Pancreas (tissue), 10 donors: ENCODE data around the gene SSBP3. TPM values are rescaled to one million over a fixed set of nuclear protein-coding genes. Genes with fewer than 3 reads are reported as not detected.

Source experiments
- ATAC-seq, 4 donors: fragments of 200-7000 bp; cut with Tn5 transposase; one replicate each; pipeline versions ENCODE4 v1.8.0 to v1.9.1; 2020; ENCODE audit warnings: mild to moderate bottlenecking in 4 of 4, moderate library complexity in 4 of 4
- DNase-seq, 6 donors: peaks; one replicate each; pipeline ENCODE4 v3.0.0-alpha.2; 2020
- FAIRE-seq: peaks from 2 replicates; lab custom pipeline; 2012; peaks lifted over from hg19 to GRCh38; lab: Jason Lieb, UNC
- H3K27ac ChIP-seq, 4 donors: fragments of 200-600 bp; sonication (generic); 1 replicate in 3 of 4; 2 replicates in 1 of 4; pipeline versions ENCODE4 v1.5.0 to v1.8.0; 2020
- H3K27me3 ChIP-seq, 4 donors: fragments of 200-600 bp; one replicate each; pipeline ENCODE4 v1.8.0; 2021
- H3K36me3 ChIP-seq, 3 donors: fragments of 200-600 bp; sonication (generic) in 1 of 3; one replicate each; pipeline versions ENCODE4 v1.5.0 to v1.8.0; 2020 to 2021
- H3K4me1 ChIP-seq, 3 donors: fragments of 200-600 bp; one replicate each; pipeline ENCODE4 v1.8.0; 2021
- H3K4me3 ChIP-seq, 4 donors: fragments of 200-600 bp; sonication (generic) in 2 of 4; one replicate each; pipeline versions ENCODE4 v1.5.0 to v1.8.0; 2020 to 2021
- H3K9me3 ChIP-seq, 4 donors: fragments of 200-600 bp; one replicate each; pipeline ENCODE4 v1.8.0; 2021
- WGBS, 2 donors: extraction: QIAGEN DNeasy Blood & Tissue Kit; methylation state at CpG; one replicate each; pipeline ENCODE4 v1.1.7; 2013; 5-methylcytosine and 5-hydroxymethylcytosine counted together
- intact Hi-C, 3 donors: fragments of 100-400 bp; cut with DNase I; formaldehyde crosslinking; loops; one replicate each; pipeline versions ENCODE4 v1.11.1 to v1.14.2; 2022
- polyA plus RNA-seq, 2 donors: library from polyadenylated mRNA; stranded (reverse); fragments of 200-250 nt; gene quantifications; one replicate each; pipeline ENCODE4 v1.2.3, GENCODE V29; 2013
- total RNA-seq, 6 donors: library from RNA; stranded (reverse); fragmentation: NEBNext Ultra II Directional in 4 of 6; extraction: Animal tissue kit (Norgen Biotek cat#: 25700) in 4 of 6; gene quantifications; one replicate each; pipeline versions ENCODE4 v1.2.1 to v1.2.4, GENCODE V29; 2021 to 2023
- TF ChIP-seq, protein P1 (sequence below), 4 donors: fragments of 200-600 bp; sonication (generic) in 3 of 4; IDR thresholded peaks; one replicate each; pipeline versions ENCODE4 v1.5.0 to v1.8.0; 2021; ENCODE audit warnings: antibody characterized with exemption in 4 of 4
- donor health status: healthy with polysubstance abuse.
- donor health status: DM: no; HTN: no; CAD: no; lungs with moderate emphysema.
- donor health status: DM: no; HTN: no; CAD: no.
- donor health status: control.
- donor health status: control.
- donor health status: Bipolar disorder and iron deficiency.
- donor health status: DM: yes; HTN: yes; CAD: no.
- donor health status: DM: no; HTN: no; CAD: no.
- donor health status: DM: no; HTN: no; CAD: no.
- donor health status: DM: yes; HTN: yes; CAD: no.

SSBP3 gene
- total and polyA plus RNA-seq, 8 donors: 16.4 to 31.0 (median 22.9) TPM

DNA sequence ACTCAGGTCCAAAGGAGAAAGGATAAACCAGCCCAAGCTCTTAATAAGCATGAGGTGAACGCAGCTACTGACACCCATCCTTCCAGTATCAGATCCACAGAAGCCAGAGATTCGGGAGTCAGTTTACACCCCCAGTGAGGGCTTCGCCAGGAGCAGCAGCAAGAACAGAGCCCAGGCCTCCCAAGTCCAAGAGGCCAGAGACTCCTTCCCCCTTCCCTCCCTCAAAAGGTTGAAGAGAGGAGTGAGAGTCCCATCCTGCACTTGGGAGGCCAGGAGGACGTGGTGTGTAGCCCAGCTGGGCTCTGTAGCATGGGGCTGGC lies 133.5 kb downstream of the SSBP3 start:
- no peak for ATAC-seq
- DNase-seq: no peak
- Histone ChIP-seq H3K27ac (peak overlapping the region; percentile 64 to 89 (median 80)), H3K36me3 (no peaks in the 10 kb centered on the region), H3K4me3 (no peak overlapping the region), H3K4me1 (peaks cover 33 to 43% (median 38%) of the 10 kb centered on the region in 3 donors), H3K9me3 (no peaks in the 10 kb centered on the region), H3K27me3 (no peaks in the 10 kb centered on the region)
- intact Hi-C loops: no loop called here
- no peak for FAIRE-seq
- TF ChIP-seq, protein P1, sequence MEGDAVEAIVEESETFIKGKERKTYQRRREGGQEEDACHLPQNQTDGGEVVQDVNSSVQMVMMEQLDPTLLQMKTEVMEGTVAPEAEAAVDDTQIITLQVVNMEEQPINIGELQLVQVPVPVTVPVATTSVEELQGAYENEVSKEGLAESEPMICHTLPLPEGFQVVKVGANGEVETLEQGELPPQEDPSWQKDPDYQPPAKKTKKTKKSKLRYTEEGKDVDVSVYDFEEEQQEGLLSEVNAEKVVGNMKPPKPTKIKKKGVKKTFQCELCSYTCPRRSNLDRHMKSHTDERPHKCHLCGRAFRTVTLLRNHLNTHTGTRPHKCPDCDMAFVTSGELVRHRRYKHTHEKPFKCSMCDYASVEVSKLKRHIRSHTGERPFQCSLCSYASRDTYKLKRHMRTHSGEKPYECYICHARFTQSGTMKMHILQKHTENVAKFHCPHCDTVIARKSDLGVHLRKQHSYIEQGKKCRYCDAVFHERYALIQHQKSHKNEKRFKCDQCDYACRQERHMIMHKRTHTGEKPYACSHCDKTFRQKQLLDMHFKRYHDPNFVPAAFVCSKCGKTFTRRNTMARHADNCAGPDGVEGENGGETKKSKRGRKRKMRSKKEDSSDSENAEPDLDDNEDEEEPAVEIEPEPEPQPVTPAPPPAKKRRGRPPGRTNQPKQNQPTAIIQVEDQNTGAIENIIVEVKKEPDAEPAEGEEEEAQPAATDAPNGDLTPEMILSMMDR (IDR thresholded peaks at IDR 0.05): peak in 1 of 4 donors; percentile 17
- WGBS, 2 donors: 77 to 86% methylated on average over 4 of the region's 4 CpGs

DNA sequence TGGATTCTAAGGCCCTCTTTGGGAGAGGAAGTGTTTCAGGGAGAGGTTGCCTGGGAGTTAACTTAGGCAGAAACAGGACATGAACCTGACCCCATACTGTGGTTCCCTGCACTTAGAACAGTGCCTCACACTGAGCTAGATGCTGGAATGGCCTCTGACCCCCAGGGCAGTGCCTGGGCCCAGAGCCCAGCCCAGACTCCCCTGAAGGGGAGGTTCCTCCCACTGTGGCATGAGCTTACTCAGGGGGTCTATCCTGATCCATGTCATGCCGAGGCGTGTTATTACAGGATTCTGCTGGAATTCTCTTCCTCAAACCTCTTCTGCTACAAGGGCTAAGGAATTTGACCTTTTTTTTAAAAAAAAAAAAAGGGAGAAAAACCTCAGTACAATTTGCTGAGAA lies 134.1 kb downstream of the SSBP3 start:
- Histone ChIP-seq H3K4me1 (peaks cover 27 to 37% (median 32%) of the 10 kb centered on the region in 3 donors), H3K27ac (peak overlapping the region in 2 of 4 donors; percentile 85 to 89), H3K4me3 (no peak overlapping the region), H3K27me3 (no peaks in the 10 kb centered on the region), H3K9me3 (no peaks in the 10 kb centered on the region), H3K36me3 (no peaks in the 10 kb centered on the region)
- TF ChIP-seq, protein P1 (IDR thresholded peaks at IDR 0.05): no peak
- ATAC-seq (no peak), FAIRE-seq (no peak), DNase-seq (no peak)
- 81 to 82% methylated on average over 2 of the region's 2 CpGs for WGBS, 2 donors
- intact Hi-C loops: no loop called here

DNA sequence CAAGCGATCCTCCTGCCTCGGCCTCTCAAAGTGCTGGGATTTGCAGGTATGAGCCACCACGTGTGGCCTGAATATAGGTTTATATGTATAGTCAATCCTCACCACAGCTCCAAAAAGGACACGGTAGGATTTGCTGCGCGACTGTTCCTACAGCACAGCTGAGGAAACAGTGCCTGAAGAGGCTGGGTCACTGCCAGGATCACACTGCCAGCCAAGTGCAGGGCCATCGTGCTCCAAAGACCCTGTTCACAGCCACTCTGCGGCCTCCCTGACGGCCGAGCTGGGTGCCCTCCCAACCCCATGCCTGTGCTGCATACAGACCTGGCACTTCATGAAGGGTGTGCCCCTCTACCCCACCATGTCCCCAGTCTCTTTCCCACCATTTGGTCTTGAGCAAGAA lies 134.9 kb downstream of the SSBP3 start:
- Histone ChIP-seq H3K4me1 (peaks cover 20 to 29% (median 25%) of the 10 kb centered on the region in 3 donors), H3K27me3 (no peaks in the 10 kb centered on the region), H3K27ac (no peak overlapping the region), H3K9me3 (no peaks in the 10 kb centered on the region), H3K4me3 (no peak overlapping the region), H3K36me3 (no peaks in the 10 kb centered on the region)
- ATAC-seq: no peak
- 71 to 74% methylated on average over 10 of the region's 10 CpGs for WGBS, 2 donors
- DNase-seq: no peak
- no peak for FAIRE-seq
- TF ChIP-seq, protein P1 (IDR thresholded peaks at IDR 0.05): no peak
- intact Hi-C loops: no loop called here

DNA sequence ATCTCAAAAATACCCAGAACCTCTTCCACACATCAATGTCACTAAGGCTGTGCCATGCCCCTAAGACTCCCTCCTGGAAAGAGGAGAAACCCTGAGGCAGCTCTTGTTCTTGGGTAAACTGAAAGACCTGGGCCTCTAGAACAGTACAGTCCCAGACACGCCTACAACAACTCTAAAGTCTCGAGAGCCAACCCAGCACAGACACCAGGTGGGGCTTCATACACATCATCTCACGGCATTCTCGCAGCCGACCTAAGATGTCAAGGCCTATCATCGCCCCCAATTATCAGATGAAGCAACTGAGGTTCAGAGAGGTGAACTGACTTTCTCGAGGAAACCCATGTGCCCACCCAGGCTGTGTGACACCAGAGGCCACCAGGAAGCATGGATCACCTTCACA lies 135.7 kb downstream of the SSBP3 start:
- intact Hi-C loops: no loop called here
- H3K4me1 ChIP-seq: peaks cover 17 to 21% (median 20%) of the 10 kb centered on the region in 3 donors
- no peaks in the 10 kb centered on the region for H3K9me3 ChIP-seq
- 89 to 94% methylated on average over 7 of the region's 7 CpGs for WGBS, 2 donors
- ATAC-seq (no peak), FAIRE-seq (no peak), DNase-seq (no peak)
- no peak overlapping the region for H3K27ac ChIP-seq
- TF ChIP-seq, protein P1 (IDR thresholded peaks at IDR 0.05): no peak
- no peak overlapping the region for H3K4me3 ChIP-seq
- no peaks in the 10 kb centered on the region for H3K27me3 ChIP-seq
- no peaks in the 10 kb centered on the region for H3K36me3 ChIP-seq

DNA sequence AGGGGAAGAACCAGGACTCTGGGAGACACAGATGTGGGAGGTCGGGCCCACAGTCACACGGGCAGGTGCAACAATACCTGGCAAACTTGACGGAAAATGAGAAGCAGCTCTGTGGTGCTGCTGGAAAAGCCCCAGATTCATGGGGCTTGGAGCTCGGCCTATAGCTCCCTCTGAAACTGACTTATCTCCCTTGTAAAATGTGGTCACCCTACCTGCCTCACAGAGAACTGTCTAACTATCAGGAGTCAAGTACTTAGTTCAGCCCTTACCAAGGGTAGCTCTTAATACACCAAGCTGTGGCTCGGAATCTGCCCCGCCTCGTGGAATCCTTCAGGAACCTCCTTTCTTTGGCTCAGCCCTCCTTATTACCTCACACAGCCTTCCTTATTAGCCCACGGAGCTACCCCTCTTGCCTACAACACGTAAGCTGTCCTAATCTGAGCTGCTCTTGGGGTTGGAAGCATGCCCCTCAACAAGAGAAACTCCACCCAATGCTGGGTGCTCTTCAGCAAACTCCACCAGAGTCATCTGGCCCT lies 137.4 kb downstream of the SSBP3 start:
- ATAC-seq: no peak
- Histone ChIP-seq H3K9me3 (no peaks in the 10 kb centered on the region), H3K4me3 (no peak overlapping the region), H3K4me1 (peaks cover 3 to 6% (median 5%) of the 10 kb centered on the region in 3 donors), H3K27me3 (no peaks in the 10 kb centered on the region), H3K36me3 (no peaks in the 10 kb centered on the region), H3K27ac (no peak overlapping the region)
- no peak for DNase-seq
- TF ChIP-seq, protein P1 (IDR thresholded peaks at IDR 0.05): no peak
- WGBS, 2 donors: 61 to 66% methylated on average over 9 of the region's 9 CpGs
- FAIRE-seq: no peak
- intact Hi-C loops: no loop called here
